H1 (cell line): ENCODE measurements around the gene RPS5.

Experiments used
- BACH1 ChIP-seq: IDR thresholded peaks from 2 replicates; pipeline ENCODE4 v1.6.1; 2012; ENCODE audit warnings: low read length, improper control_type of control experiment
- CEBPB ChIP-seq: IDR thresholded peaks from 2 replicates; pipeline ENCODE4 v1.6.1; 2012; ENCODE audit warnings: low read depth, low read length
- EZH2 ChIP-seq: fragments of 200-600 bp; sonication (generic); IDR thresholded peaks from 2 replicates; pipeline ENCODE4 v1.7.1; 2012; ENCODE audit warnings: low read depth, mild to moderate bottlenecking, moderate library complexity, low read length, inconsistent platforms; ENCODE audit not compliant: severe bottlenecking
- GABPA ChIP-seq: IDR thresholded peaks from 2 replicates; pipeline ENCODE4 v1.6.1; 2011; ENCODE audit warnings: mild to moderate bottlenecking, low read length, moderate library complexity, borderline replicate concordance; ENCODE audit not compliant: insufficient read depth
- NRF1 ChIP-seq: IDR thresholded peaks from 2 replicates; pipeline ENCODE4 v1.6.1; 2011; ENCODE audit warnings: mild to moderate bottlenecking, low read depth, low read length, improper control_type of control experiment
- TAF1 ChIP-seq: IDR thresholded peaks from 2 replicates; pipeline ENCODE4 v1.6.1; 2011; ENCODE audit warnings: mild to moderate bottlenecking, low read depth, low read length
- TEAD4 ChIP-seq: IDR thresholded peaks from 2 replicates; pipeline ENCODE4 v1.6.1; 2012; ENCODE audit warnings: low read depth, low read length, inconsistent platforms, mixed read lengths

DNA sequence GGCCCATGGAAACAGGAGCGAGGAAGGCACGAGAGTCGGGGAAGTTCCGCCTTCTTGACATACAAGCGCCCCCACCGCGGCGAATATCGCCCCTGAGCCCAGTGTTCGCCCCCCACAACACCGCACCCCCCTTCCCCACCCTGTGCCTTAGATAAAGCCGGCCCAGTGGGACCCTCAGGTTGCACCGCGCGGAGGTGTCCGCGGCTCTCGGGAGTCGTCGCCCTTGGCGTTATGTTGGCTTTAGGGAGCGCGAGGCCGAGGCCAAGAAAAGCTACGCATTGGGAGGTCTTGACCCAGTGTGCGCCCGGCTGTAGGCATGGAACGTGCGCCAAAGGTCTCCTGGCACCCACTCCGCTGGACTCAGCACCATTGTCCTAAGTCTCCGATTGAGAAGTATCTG is 53.5 kb downstream of the RPS5 start:
- no peak for TF ChIP-seq BACH1
- no peak for TF ChIP-seq TEAD4
- TF ChIP-seq TAF1, result no peak
- no peak for TF ChIP-seq GABPA
- no peak for TF ChIP-seq CEBPB
- TF ChIP-seq NRF1, result no peak
- TF ChIP-seq EZH2, result no peak
